ENCODE data around the gene GRAMD2B. TPM values are rescaled to one million over a fixed set of nuclear protein-coding genes. Genes with fewer than 3 reads are reported as not detected.
"Not testable (repeated sequence)": the region's sequence is repeated elsewhere in the genome, so short reads cannot be mapped to it uniquely, and the experiment has no call there.

Gene GRAMD2B
- total RNA-seq, 4 donors from 2014 or later, result 38.0 to 165 (median 129) TPM

DNA sequence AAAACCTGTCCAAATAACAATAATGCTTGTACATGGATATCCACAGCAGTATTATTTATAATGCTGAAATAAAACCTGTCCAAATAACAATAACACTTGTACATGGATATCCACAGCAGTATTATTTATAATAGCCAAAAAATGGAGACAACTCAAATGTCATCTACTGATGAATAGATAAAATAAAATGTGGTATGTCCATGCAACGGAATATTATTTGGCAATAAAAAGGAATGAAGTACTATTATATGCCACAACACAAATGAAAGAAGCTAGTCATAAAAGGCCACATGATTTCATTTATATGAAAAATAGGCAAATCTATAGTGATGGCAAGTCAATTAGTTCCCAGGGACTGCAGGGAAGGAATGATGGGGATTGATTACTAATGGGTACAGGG, 31.8 kb upstream of the GRAMD2B start:
- H3K4me3 ChIP-seq, result no peak overlapping the region
- no peaks in the 10 kb centered on the region for H3K9me3 ChIP-seq
- no peaks in the 10 kb centered on the region for H3K36me3 ChIP-seq
- no peak for DNase-seq
- no peak for TF ChIP-seq POLR2A (IDR thresholded peaks at IDR 0.05)
- TF ChIP-seq, protein P1, sequence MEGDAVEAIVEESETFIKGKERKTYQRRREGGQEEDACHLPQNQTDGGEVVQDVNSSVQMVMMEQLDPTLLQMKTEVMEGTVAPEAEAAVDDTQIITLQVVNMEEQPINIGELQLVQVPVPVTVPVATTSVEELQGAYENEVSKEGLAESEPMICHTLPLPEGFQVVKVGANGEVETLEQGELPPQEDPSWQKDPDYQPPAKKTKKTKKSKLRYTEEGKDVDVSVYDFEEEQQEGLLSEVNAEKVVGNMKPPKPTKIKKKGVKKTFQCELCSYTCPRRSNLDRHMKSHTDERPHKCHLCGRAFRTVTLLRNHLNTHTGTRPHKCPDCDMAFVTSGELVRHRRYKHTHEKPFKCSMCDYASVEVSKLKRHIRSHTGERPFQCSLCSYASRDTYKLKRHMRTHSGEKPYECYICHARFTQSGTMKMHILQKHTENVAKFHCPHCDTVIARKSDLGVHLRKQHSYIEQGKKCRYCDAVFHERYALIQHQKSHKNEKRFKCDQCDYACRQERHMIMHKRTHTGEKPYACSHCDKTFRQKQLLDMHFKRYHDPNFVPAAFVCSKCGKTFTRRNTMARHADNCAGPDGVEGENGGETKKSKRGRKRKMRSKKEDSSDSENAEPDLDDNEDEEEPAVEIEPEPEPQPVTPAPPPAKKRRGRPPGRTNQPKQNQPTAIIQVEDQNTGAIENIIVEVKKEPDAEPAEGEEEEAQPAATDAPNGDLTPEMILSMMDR (IDR thresholded peaks at IDR 0.05), result no peak
- no peaks in the 10 kb centered on the region for H3K27me3 ChIP-seq
- H3K4me1 ChIP-seq, result peaks cover 0 to 9% (median 0%) of the 10 kb centered on the region in 4 donors
- no peak overlapping the region for H3K27ac ChIP-seq

DNA sequence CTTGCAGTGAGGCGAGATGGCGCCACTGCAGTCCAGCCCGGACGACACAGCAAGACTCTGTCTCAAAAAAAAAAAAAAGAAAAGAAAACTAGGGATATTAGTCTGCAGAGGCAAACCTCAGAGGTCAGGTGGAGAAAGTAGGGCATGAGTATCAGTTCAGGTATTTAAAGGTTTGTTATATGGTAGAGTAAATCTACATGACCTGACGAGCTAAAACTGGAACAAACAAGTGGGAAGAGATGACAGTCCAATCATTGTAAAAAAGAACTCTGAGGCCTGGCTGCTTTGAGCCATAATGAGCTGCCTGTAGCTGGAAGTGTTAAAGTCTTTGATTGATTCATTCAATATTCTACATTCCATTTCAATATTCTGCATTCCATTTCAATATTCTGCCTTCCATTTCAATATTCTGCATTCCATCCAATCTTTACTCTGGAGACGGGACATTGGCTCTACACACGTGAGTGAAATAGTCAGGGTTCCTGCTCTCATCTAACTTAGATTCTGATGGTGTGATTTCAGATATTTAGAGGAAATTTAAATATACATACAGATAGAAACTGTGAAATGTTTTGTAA, 28.9 kb upstream of the GRAMD2B start:
- Histone ChIP-seq H3K36me3 (no peaks in the 10 kb centered on the region), H3K27ac (no peak overlapping the region), H3K4me3 (no peak overlapping the region), H3K9me3 (no peaks in the 10 kb centered on the region), H3K4me1 (peaks cover 0 to 9% (median 0%) of the 10 kb centered on the region in 4 donors), H3K27me3 (no peaks in the 10 kb centered on the region)
- no peak for TF ChIP-seq POLR2A (IDR thresholded peaks at IDR 0.05)
- TF ChIP-seq, protein P1 (IDR thresholded peaks at IDR 0.05), result no peak
- no peak for DNase-seq

GRCh38 chr5:126395198-126395597, 28.0 kb upstream of the GRAMD2B start:
- no peaks in the 10 kb centered on the region for H3K9me3 ChIP-seq
- DNase-seq, result no peak
- H3K4me1 ChIP-seq, result peaks cover 0 to 9% (median 0%) of the 10 kb centered on the region in 4 donors
- no peak overlapping the region for H3K4me3 ChIP-seq
- no peaks in the 10 kb centered on the region for H3K36me3 ChIP-seq
- peak overlapping the region in 1 of 4 donors; percentile 44 for H3K27ac ChIP-seq
- TF ChIP-seq POLR2A (IDR thresholded peaks at IDR 0.05), result no peak
- TF ChIP-seq, protein P1 (IDR thresholded peaks at IDR 0.05), result no peak
- H3K27me3 ChIP-seq, result no peaks in the 10 kb centered on the region

GRCh38 chr5:126395605-126396004, 27.6 kb upstream of the GRAMD2B start:
- H3K4me1 ChIP-seq, result peaks cover 0 to 9% (median 0%) of the 10 kb centered on the region in 4 donors
- H3K27ac ChIP-seq, result no peak overlapping the region
- TF ChIP-seq, protein P1 (IDR thresholded peaks at IDR 0.05), result no peak
- no peak for TF ChIP-seq POLR2A (IDR thresholded peaks at IDR 0.05)
- peaks cover 0 to 4% (median 0%) of the 10 kb centered on the region in 4 donors for H3K9me3 ChIP-seq
- DNase-seq, result no peak
- H3K36me3 ChIP-seq, result no peaks in the 10 kb centered on the region
- H3K4me3 ChIP-seq, result no peak overlapping the region
- no peaks in the 10 kb centered on the region for H3K27me3 ChIP-seq

- not testable (repeated sequence) for DNase-seq, H3K4me3 ChIP-seq, H3K36me3 ChIP-seq, H3K9me3 ChIP-seq, H3K4me1 ChIP-seq, H3K27ac ChIP-seq, H3K27me3 ChIP-seq
These were observed 26.5 kb upstream of the GRAMD2B start for GRCh38 chr5:126396721-126397120.

- H3K36me3 ChIP-seq, result no peaks in the 10 kb centered on the region
- TF ChIP-seq, protein P1 (IDR thresholded peaks at IDR 0.05), result no peak
- TF ChIP-seq POLR2A (IDR thresholded peaks at IDR 0.05), result no peak
- peaks cover 0 to 9% (median 0%) of the 10 kb centered on the region in 4 donors for H3K4me1 ChIP-seq
- H3K27ac ChIP-seq, result no peak overlapping the region
- no peak overlapping the region for H3K4me3 ChIP-seq
- no peak for DNase-seq
- no peaks in the 10 kb centered on the region for H3K27me3 ChIP-seq
- peaks cover 0 to 6% (median 0%) of the 10 kb centered on the region in 4 donors for H3K9me3 ChIP-seq
These were observed 24.4 kb upstream of the GRAMD2B start for GRCh38 chr5:126398791-126399190.

Data from Peyer's patch (tissue), 4 donors.